ENCODE measurements around the gene COL5A2. TPM values are rescaled to one million over a fixed set of nuclear protein-coding genes. Genes with fewer than 3 reads are reported as not detected.

The COL5A2 gene
- total RNA-seq, 2 donors from 2014 or later = 10.4 to 24.6 TPM

DNA sequence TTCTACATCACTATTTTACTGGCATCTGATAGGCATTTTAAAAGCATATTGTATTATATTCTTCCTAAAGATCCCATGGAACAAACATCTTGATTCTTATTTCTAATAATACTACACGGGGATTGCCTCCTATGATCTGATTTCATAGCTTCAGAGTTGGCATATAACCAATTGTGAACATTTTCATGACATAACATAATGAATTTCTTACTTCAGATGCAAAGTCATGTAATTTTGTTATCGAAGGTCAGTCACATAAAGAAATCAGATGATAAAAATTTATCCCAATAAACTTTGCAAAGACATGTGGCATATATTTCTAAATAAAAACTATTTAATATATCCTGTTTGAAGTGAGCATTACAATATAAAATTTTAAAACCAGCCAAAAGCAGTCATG, 93.3 kb downstream of the COL5A2 start:
- Histone ChIP-seq H3K27ac (no peak overlapping the region), H3K9ac (ENCODE audit: low read depth in 2 of 2, low read length in 2 of 2) (no peak overlapping the region), H3K4me3 (no peak overlapping the region), H3K27me3 (no peaks in the 10 kb centered on the region), H3K4me1 (no peaks in the 10 kb centered on the region), H3K9me3 (no peaks in the 10 kb centered on the region), H3K36me3 (no peaks in the 10 kb centered on the region)
- TF ChIP-seq, protein P1, sequence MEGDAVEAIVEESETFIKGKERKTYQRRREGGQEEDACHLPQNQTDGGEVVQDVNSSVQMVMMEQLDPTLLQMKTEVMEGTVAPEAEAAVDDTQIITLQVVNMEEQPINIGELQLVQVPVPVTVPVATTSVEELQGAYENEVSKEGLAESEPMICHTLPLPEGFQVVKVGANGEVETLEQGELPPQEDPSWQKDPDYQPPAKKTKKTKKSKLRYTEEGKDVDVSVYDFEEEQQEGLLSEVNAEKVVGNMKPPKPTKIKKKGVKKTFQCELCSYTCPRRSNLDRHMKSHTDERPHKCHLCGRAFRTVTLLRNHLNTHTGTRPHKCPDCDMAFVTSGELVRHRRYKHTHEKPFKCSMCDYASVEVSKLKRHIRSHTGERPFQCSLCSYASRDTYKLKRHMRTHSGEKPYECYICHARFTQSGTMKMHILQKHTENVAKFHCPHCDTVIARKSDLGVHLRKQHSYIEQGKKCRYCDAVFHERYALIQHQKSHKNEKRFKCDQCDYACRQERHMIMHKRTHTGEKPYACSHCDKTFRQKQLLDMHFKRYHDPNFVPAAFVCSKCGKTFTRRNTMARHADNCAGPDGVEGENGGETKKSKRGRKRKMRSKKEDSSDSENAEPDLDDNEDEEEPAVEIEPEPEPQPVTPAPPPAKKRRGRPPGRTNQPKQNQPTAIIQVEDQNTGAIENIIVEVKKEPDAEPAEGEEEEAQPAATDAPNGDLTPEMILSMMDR (IDR thresholded peaks at IDR 0.05) = no peak
- no peak for DNase-seq
- intact Hi-C loops (cut with DNase I) = no loop called here

DNA sequence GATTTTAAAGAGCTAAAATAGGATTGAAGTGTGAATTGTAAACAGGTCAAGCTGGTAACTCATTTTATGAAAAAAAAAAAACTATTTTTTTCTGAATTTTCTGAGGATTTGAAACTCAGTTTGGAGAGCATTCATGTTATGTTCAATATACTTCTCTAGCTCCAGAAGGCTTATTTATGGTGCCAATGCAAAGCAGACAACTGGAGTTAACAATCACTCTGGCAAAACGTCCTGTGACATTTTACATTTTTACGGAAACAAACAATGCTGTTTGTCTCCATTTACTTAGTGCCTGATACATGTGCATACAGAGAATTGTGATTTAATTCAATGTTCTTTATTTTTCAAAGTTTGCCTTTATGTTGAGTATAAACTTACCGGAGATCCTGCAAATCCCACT, 96.0 kb downstream of the COL5A2 start:
- intact Hi-C loops (cut with DNase I) = no loop called here
- no peaks in the 10 kb centered on the region for H3K36me3 ChIP-seq
- no peaks in the 10 kb centered on the region for H3K27me3 ChIP-seq
- no peaks in the 10 kb centered on the region for H3K4me1 ChIP-seq
- H3K4me3 ChIP-seq = no peak overlapping the region
- DNase-seq = no peak
- no peak overlapping the region for H3K9ac ChIP-seq (ENCODE audit: low read depth in 2 of 2, low read length in 2 of 2)
- no peaks in the 10 kb centered on the region for H3K9me3 ChIP-seq
- TF ChIP-seq, protein P1 (IDR thresholded peaks at IDR 0.05) = no peak
- H3K27ac ChIP-seq = no peak overlapping the region

DNA sequence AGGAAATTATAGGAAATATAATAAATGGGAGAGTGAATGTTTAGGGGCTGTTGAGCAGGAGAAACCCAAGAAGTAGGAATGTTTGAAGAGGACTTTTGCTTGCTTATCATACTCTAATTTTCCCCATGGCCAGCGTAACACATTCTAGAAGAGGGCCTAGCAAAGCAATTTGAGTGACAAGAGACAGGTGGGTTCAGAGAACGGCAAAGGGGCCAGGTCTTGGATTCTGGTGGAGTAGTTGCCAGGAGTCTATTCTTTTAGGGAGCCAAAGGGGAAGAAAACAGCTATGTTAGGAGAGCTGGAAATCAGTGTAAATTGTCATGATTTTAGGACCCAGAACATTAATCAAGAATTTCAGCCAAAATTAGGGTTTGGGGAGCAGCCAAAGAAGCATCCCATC, 96.5 kb downstream of the COL5A2 start:
- Histone ChIP-seq H3K9ac (ENCODE audit: low read depth in 2 of 2, low read length in 2 of 2) (no peak overlapping the region), H3K4me3 (no peak overlapping the region), H3K4me1 (no peaks in the 10 kb centered on the region), H3K27ac (no peak overlapping the region), H3K9me3 (no peaks in the 10 kb centered on the region), H3K27me3 (no peaks in the 10 kb centered on the region), H3K36me3 (no peaks in the 10 kb centered on the region)
- TF ChIP-seq, protein P1 (IDR thresholded peaks at IDR 0.05) = no peak
- no peak for DNase-seq
- intact Hi-C loops (cut with DNase I) = no loop called here

DNA sequence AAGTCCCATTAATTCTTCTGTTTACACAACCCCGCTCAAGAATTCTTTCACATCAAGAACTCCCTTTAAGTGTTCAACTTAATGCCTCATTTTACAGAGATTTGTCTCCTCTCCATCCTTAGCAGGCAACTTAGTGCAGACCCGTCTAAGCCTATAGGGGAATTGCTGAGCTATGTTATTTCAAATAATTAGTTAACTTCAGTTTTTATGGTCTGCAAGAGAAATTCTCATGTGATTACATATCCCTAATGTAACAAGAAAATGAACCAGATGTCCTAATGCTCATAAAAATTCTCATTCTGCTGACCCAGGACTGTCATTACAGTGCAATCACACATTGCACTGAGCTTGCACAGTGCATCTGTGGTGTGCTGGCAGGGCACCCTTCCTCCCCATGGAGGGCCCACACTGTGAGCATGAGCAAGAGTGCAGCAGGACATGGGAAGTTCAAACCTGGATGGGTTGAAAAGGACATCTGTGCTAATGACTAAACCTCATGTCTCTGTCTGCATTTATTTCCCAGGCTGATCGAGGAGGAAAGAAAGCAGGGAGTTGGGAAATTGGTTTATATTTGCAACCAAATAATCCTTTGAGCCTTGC, 97.1 kb downstream of the COL5A2 start:
- no peak overlapping the region for H3K27ac ChIP-seq
- intact Hi-C loops (cut with DNase I) = no loop called here
- TF ChIP-seq, protein P1 (IDR thresholded peaks at IDR 0.05) = no peak
- no peaks in the 10 kb centered on the region for H3K36me3 ChIP-seq
- H3K4me1 ChIP-seq = no peaks in the 10 kb centered on the region
- no peak overlapping the region for H3K4me3 ChIP-seq
- H3K27me3 ChIP-seq = no peaks in the 10 kb centered on the region
- H3K9ac ChIP-seq (ENCODE audit: low read depth in 2 of 2, low read length in 2 of 2) = no peak overlapping the region
- H3K9me3 ChIP-seq = no peaks in the 10 kb centered on the region
- no peak for DNase-seq

DNA sequence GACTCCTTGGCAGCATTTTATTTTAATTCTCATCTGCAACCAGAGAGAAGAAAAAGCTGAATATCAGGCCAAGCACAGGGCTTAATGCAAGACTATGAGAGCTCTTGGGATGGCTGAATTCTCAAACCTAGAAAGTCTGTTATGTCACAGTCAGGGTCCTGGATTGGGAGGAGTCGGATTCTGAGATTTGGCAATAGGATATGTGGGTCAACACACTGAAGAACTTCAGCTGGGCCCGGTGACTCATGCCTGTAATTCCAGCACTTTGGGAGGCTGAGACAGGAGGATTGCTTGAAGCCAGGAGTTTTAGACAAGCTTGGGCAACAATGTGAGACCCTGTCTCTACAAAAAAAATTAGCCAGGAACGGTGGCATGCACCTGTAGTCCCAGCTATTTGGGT, 103.0 kb downstream of the COL5A2 start:
- Histone ChIP-seq H3K27me3 (no peaks in the 10 kb centered on the region), H3K4me1 (no peaks in the 10 kb centered on the region), H3K9ac (ENCODE audit: low read depth in 2 of 2, low read length in 2 of 2) (no peak overlapping the region), H3K4me3 (no peak overlapping the region), H3K9me3 (no peaks in the 10 kb centered on the region), H3K27ac (no peak overlapping the region), H3K36me3 (no peaks in the 10 kb centered on the region)
- peak; percentile 23 for DNase-seq
- TF ChIP-seq, protein P1 (IDR thresholded peaks at IDR 0.05) = no peak
- intact Hi-C loops (cut with DNase I) = no loop called here
